HEK293T (cell line): ENCODE measurements around the gene CANX.

ENCODE experiments used
- CTCF ChIA-PET: fragments of 350-600 bp; formaldehyde crosslinking; extraction: SDS; loops from one replicate; lab custom pipeline; 2021; ENCODE audit warnings: antibody characterized with exemption, inconsistent platforms; lab: Yijun Ruan, JAX
- POLR2A ChIA-PET: fragments of 350-600 bp; formaldehyde crosslinking; extraction: SDS; loops from one replicate; lab custom pipeline; 2020; ENCODE audit warnings: antibody characterized with exemption, inconsistent platforms; lab: Yijun Ruan, JAX
- DNase-seq: peaks from one replicate; pipeline ENCODE4 v3.0.0; 2012; ENCODE audit warnings: mixed read lengths; ENCODE audit errors: extremely low spot score
- ARNT ChIP-seq: fragments of 450-650 bp; IDR thresholded peaks from 2 replicates; pipeline ENCODE4 v1.6.1; 2017; ENCODE audit warnings: mild to moderate bottlenecking
- BHLHE40 ChIP-seq: fragments of 450-650 bp; IDR thresholded peaks from 2 replicates; pipeline ENCODE4 v1.6.1; 2016; ENCODE audit warnings: mild to moderate bottlenecking, moderate library complexity, borderline replicate concordance
- CTBP1 ChIP-seq: fragments of 450-650 bp; IDR thresholded peaks from 2 replicates; pipeline ENCODE4 v1.6.1; 2016; ENCODE audit warnings: borderline replicate concordance
- ELF4 ChIP-seq: fragments of 450-650 bp; IDR thresholded peaks from 2 replicates; pipeline ENCODE4 v1.6.1; 2017; ENCODE audit warnings: antibody characterized with exemption
- FOXA1 ChIP-seq: fragments of 450-650 bp; IDR thresholded peaks from 2 replicates; pipeline ENCODE4 v1.6.1; 2016; ENCODE audit warnings: mild to moderate bottlenecking
- FOXK2 ChIP-seq: fragments of 450-650 bp; IDR thresholded peaks from 2 replicates; pipeline ENCODE4 v1.6.1; 2016; ENCODE audit warnings: mild to moderate bottlenecking
- FOXM1 ChIP-seq: fragments of 450-650 bp; IDR thresholded peaks from 2 replicates; pipeline ENCODE4 v1.6.1; 2017; ENCODE audit warnings: mild to moderate bottlenecking, borderline replicate concordance
- HDGF ChIP-seq: fragments of 450-650 bp; IDR thresholded peaks from 2 replicates; pipeline ENCODE4 v1.6.1; 2017; ENCODE audit warnings: antibody characterized with exemption, borderline replicate concordance
- L3MBTL2 ChIP-seq: fragments of 450-650 bp; conservative IDR thresholded peaks from 2 replicates; pipeline ENCODE4 v1.6.1; 2016; ENCODE audit warnings: mild to moderate bottlenecking
- LEF1 ChIP-seq: fragments of 450-650 bp; IDR thresholded peaks from 2 replicates; pipeline ENCODE4 v1.6.1; 2017; ENCODE audit warnings: mild to moderate bottlenecking, borderline replicate concordance
- NFRKB ChIP-seq: fragments of 450-650 bp; IDR thresholded peaks from 2 replicates; pipeline ENCODE4 v1.6.1; 2016; ENCODE audit warnings: mild to moderate bottlenecking, moderate library complexity
- PKNOX1 ChIP-seq: fragments of 450-650 bp; IDR thresholded peaks from 2 replicates; pipeline ENCODE4 v1.6.1; 2016
- SP1 ChIP-seq: fragments of 450-650 bp; IDR thresholded peaks from 2 replicates; pipeline ENCODE4 v1.6.1; 2017
- SUZ12 ChIP-seq: fragments of 450-650 bp; IDR thresholded peaks from 2 replicates; pipeline ENCODE4 v1.6.1; 2016; ENCODE audit warnings: mild to moderate bottlenecking
- TARDBP ChIP-seq: fragments of 450-650 bp; IDR thresholded peaks from 2 replicates; pipeline ENCODE4 v1.6.1; 2016
- ZNF384 ChIP-seq: fragments of 450-650 bp; IDR thresholded peaks from 2 replicates; pipeline ENCODE4 v1.6.1; 2016

Gene CANX

GRCh38 chr5:179720222-179720621 is 21.5 kb downstream of the CANX start:
- ChIA-PET POLR2A (interaction anchor here (1.3 kb wide), 1 partner anchor 12 kb away, joined by 6 read pairs; the partner anchor contains the start of gene MAML1), CTCF (no interaction called here)
- no peak for DNase-seq
- no peak for TF ChIP-seq SP1
- no peak for TF ChIP-seq L3MBTL2
- TF ChIP-seq FOXK2 = no peak
- TF ChIP-seq ZNF384 = no peak
- TF ChIP-seq NFRKB = no peak
- TF ChIP-seq FOXM1 = no peak
- TF ChIP-seq LEF1 = no peak
- TF ChIP-seq TARDBP = no peak
- TF ChIP-seq ARNT = no peak
- TF ChIP-seq ELF4 = no peak
- no peak for TF ChIP-seq PKNOX1
- no peak for TF ChIP-seq BHLHE40
- TF ChIP-seq HDGF = no peak
- TF ChIP-seq FOXA1 = no peak
- no peak for TF ChIP-seq SUZ12
- no peak for TF ChIP-seq CTBP1

GRCh38 chr5:179724163-179724562 is 25.4 kb downstream of the CANX start:
- DNase-seq = no peak
- no peak for TF ChIP-seq PKNOX1
- ChIA-PET CTCF (interaction anchor here (0.6 kb wide), 1 partner anchor 10 kb away, joined by 5 read pairs; no protein-coding TSS in a partner anchor), POLR2A (no interaction called here)

DNA sequence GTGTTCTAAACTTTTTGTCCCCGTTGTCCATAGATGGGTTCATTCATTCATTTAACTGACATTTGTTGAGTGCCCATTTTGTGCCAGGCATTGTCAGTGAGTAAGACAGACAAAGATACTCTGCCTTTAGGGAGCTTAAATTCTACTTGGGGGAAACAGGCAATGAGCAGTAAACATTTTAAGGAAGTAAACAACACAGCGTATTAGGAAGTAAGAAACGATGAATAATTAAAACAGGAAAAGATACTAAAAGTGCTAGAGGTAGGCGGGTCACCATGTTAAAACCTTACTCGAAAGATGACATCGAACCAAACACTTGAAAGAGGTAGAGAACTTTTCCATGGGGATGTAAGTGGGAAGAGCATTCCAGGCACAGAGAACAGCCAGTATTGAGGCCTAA is 28.3 kb downstream of the CANX start:
- DNase-seq = no peak
- TF ChIP-seq BHLHE40 (no peak), CTBP1 (no peak), ELF4 (no peak), HDGF (no peak), NFRKB (no peak), TARDBP (no peak), ARNT (no peak), L3MBTL2 (no peak), PKNOX1 (no peak), FOXK2 (no peak), FOXM1 (no peak), SP1 (no peak), ZNF384 (no peak), LEF1 (no peak), SUZ12 (no peak), FOXA1 (no peak)
- ChIA-PET CTCF (interaction anchor here (0.9 kb wide), 1 partner anchor 17 kb away, joined by 5 read pairs; no protein-coding TSS in a partner anchor), POLR2A (no interaction called here)

DNA sequence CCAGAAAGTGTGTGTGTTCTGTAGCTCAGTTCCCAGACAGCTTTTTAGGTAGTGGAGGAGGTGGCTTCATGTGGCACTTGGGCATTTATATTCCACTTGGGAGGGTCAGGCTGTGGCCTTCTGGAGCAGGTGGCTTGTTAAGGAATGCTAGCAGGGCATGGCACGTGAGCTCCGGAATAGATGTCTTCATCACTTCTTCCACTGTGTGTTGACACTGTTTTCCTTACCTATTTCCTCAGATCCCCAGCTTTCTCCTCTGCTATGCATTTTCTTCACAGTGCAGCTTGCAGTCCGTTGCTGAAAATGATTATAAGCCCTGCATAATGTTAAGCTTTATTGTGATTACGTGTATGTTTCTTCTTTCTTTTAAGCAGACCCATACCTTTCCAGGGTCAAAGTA is 30.5 kb downstream of the CANX start:
- TF ChIP-seq SUZ12 (no peak), FOXA1 (no peak), BHLHE40 (no peak), ELF4 (no peak), CTBP1 (no peak), FOXK2 (no peak), HDGF (no peak), NFRKB (no peak), L3MBTL2 (no peak)
- DNase-seq = no peak
- ChIA-PET POLR2A (interaction anchor here (1.6 kb wide), 1 partner anchor 106 kb away, joined by 5 read pairs; the partner anchor contains the start of gene HNRNPH1), CTCF (no interaction called here)

DNA sequence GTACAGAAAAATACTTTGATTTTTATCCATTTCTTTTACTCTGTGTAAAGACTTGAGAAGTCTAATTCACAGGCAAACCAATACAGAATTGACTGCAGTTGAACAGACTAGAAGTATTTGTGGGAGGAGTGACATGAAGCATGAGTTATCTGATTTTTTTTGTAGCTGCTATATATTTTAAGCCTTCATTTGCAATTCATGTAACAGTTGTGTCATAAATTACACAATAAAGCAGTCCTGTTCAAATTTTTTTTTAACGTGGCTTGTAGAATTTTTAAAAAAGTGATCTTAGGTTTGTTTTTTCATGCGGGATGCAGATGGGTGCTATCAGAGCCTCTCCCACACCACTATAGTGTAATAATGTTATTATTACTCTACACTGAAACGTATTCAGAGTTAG is 31.0 kb downstream of the CANX start:
- POLR2A ChIA-PET = interaction anchor here (0.8 to 1.6 kb wide), 2 partner anchors 10 to 106 kb away, joined by 3 to 5 read pairs; partner anchors contain the start of gene HNRNPH1
- TF ChIP-seq NFRKB = no peak
- TF ChIP-seq FOXA1 = no peak
- no peak for TF ChIP-seq BHLHE40
- no peak for TF ChIP-seq TARDBP
- no peak for TF ChIP-seq FOXM1
- no peak for TF ChIP-seq HDGF
- TF ChIP-seq PKNOX1 = no peak
- DNase-seq = no peak
- CTCF ChIA-PET = interaction anchor here (1.1 kb wide), 1 partner anchor 13 kb away, joined by 3 read pairs; no protein-coding TSS in a partner anchor

GRCh38 chr5:179730356-179730755 is 31.6 kb downstream of the CANX start:
- ChIA-PET POLR2A (interaction anchor here (0.8 kb wide), 1 partner anchor 9 kb away, joined by 3 read pairs; no protein-coding TSS in a partner anchor), CTCF (interaction anchor here (1.1 kb wide), 1 partner anchor 14 kb away, joined by 3 read pairs; no protein-coding TSS in a partner anchor)
- TF ChIP-seq TARDBP = no peak
- TF ChIP-seq LEF1 = no peak
- no peak for TF ChIP-seq FOXM1
- TF ChIP-seq PKNOX1 = 0 out of 2 replicates have a peak, but pooled peaks have one; percentile 11
- no peak for TF ChIP-seq CTBP1
- no peak for TF ChIP-seq SUZ12
- no peak for DNase-seq
